Erythroblast (primary cell): ENCODE results near the gene RAD51B.

Experiments used
- DNase-seq, 2 experiments: peaks; one replicate each; lab custom pipeline; 2025; lab: John Stamatoyannopoulos, UW
- GATA1 ChIP-seq: IDR thresholded peaks from 2 replicates; pipeline ENCODE4 v1.6.1; 2011; ENCODE audit warnings: low read depth, mild to moderate bottlenecking, control low read depth, low read length, moderate library complexity
- POLR2A ChIP-seq: IDR thresholded peaks from 2 replicates; pipeline ENCODE4 v1.6.1; 2011; ENCODE audit warnings: mild to moderate bottlenecking, low read length

The RAD51B gene

DNA sequence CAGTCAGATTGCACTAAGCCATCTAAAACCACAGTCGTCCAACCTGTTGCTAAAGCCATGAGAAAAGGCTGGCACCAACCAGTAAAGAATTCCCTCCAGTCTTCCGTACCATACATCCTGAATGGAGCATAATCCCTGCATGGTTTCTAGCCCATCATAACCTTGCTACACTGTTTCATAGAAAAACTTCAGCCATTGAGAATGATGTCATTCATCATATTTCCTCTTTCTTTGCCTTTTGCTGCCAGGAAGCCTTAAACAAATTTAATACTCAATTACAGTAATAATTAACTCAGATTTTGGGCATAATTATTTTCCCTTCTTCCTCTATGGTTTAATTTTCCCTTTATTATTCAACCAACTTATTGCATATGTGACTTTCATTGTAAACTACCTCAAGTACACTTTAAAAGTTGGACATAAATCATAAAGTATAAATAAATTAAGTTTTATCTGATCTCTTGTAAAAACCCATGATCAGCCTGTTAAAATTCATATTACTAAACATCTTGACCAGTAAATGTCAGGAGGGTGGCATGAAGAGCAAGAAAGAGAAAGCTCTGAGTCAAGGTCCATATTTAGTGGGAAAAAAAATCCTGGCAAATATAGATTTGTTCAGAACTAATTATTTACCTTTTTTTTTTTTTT, 708.6 kb downstream of the RAD51B start:
- DNase-seq, result no peak
- TF ChIP-seq GATA1, result no peak
- TF ChIP-seq POLR2A, result no peak

DNA sequence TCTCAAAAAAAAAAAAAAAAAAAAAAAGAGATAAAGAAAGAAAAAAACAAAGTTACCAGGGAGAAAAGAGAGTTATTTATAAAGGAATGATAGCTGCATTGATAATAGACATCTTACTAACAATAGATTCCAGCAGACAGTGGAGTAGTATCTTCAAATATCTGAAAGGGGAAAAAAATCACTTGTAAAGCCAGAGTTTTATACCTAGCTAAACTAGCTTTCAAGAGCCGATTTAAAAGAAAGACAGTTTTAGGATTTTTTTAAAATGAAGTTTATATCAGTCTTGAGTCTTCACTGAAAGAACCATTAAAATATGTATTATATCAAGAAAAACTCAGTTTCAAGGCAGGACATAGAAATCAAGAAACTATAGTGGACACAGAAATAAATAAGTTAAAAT, 710.9 kb downstream of the RAD51B start:
- TF ChIP-seq POLR2A (no peak), GATA1 (no peak)
- DNase-seq, result peak in 1 of 2 experiments; percentile 4

DNA sequence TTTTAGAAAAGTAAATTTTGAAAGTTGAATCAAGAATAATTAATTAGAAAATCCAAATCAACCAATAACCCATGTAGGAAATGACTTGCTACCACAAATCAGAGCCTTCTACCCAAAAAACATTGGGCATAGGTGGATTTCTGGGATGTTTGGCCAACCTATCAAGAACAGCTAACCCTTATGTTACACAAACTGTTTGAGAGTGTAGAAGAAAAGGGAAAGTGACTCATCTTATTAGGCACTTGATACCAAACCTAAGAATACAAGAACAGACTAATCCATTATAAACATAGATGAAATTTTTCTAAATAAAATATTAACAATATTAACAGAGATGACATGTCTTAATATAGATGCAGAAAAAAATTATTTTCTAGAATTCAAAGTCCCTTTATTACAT, 712.9 kb downstream of the RAD51B start:
- TF ChIP-seq POLR2A (no peak), GATA1 (no peak)
- no peak for DNase-seq

DNA sequence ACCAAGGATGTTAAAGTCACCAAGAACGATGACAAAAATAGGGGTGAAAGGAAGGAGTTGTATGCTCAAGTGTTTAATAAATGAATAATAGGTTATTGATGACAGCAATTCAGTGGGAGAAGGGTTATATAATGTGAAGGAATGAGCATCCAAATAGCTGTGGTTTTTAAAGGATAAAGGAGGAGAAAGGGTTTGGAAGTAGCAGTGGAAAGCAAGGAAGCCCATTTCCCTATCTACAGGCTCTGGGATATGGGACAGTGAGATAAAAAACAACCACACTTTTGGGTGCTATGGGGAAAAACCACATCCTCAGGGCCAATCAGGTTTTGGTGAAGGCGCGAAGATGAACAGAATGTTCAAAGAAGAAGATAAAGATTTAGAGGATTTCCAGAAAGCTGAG, 714.7 kb downstream of the RAD51B start:
- DNase-seq, result no peak

DNA sequence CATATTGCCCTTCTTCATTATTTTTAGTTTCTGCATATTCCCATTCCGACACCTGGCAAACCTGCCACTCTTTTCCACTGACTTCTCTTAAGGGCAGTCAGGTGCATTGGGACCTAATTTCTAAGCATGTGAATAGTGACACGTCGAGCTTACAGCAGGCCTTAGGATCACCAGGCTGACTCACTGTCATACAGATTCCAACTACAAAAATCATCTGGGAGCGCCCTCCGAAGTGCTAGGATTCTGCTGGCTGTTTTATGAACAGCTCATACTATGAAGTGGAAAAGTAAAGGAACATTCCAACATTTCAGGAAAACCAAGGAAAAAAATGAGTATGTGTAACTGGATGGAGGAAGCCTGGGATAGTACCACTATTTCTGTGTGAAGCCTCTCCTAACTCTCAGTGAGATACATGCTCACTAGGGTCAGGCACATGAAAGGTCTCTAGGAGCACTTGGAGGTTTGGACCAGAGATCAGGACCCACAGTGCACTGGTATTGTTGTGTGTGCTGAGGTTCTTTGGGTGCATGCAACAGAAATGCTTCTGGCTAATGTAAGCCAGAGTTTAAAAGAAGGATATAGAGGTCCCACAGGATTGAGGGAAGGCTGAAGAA, 715.9 kb downstream of the RAD51B start:
- no peak for TF ChIP-seq POLR2A
- no peak for TF ChIP-seq GATA1
- DNase-seq, result no peak

More for the DNA sequence above, 714.7 kb downstream of the RAD51B start:
- no peak for TF ChIP-seq GATA1
- TF ChIP-seq POLR2A, result no peak

DNA sequence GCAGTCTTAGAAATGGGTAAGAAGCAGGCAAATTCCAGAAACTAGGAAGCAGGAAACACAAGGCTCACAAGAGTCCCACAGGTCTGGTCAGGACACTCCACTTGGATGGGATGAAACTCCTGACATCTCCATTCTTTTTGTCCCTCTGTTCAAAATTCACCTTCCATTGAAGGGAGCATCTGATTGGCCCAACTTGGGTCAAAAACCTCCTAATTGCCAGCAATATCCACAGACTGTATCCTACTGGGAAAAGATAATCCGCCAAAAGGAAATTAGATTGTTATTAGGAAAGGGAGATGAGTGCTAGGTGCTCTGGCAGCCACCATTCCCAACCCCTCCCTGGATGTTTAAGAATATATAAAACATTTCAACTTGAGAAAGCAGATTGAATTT, 716.4 kb downstream of the RAD51B start:
- TF ChIP-seq GATA1 (no peak), POLR2A (no peak)
- no peak for DNase-seq

DNA sequence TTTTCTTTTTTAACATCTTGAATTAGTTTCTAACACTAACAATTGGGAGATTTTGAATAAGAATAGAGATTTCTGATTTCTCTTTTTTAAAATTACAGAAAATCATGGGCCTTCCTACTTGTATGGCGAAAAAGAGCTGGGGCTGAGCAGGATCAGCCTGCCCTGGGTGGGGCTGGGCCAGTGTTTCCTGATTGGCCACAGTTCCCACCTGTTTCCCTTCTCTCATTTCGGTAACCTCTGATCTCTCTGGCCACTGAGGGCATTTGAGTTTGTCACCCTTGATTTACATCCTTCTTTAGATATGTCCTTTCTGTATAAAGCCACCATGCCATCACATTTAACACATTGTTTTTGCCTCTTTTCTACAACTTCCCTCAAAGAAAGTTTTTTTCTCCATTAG, 719.1 kb downstream of the RAD51B start:
- TF ChIP-seq GATA1 (no peak), POLR2A (no peak)
- DNase-seq, result no peak

DNA sequence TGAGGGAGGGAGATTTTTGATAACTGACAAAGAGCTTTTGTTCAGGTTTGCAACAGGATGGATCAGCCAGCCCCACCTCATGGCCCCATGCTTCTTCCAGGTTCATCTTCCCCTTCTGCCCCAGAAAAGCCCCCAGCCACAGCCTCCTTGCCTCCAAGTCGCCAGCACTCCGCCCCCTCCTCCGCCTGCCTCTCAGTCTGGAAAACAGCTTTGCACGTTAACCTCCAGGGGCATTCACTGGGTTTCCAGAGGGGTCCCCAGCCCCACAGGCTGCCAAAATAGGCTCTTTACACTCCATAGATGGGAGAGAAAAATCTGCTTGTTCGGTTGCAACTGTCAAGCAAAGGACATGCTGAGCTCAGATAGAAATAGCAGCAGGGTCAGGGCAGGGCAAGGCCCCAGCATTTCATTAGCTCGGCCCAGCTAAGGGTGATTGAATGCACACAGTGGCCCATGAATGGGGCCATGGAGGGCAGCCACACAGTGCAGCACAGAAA, 719.7 kb downstream of the RAD51B start:
- TF ChIP-seq GATA1 (no peak), POLR2A (no peak)
- no peak for DNase-seq

DNA sequence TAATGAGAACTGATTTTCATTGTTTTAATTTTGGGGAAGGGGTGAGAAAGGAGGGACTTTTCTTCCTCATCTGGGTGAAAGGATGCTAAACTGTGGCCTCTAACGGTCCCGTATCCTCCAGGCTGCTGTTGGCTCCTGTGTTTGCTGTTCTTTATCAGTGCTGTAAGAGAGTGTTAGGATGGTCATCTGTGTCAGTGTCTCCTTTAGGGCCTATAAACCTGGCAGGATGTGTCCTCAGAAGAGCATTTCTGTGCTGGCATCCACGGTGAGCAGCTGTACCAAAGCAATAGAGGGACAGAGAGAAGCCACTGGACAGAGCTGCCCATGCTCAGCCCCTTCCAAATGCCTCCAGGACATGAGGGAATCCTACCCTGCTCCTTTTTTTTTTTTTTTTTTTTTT, 720.2 kb downstream of the RAD51B start:
- TF ChIP-seq GATA1 (no peak), POLR2A (no peak)
- DNase-seq, result no peak

DNA sequence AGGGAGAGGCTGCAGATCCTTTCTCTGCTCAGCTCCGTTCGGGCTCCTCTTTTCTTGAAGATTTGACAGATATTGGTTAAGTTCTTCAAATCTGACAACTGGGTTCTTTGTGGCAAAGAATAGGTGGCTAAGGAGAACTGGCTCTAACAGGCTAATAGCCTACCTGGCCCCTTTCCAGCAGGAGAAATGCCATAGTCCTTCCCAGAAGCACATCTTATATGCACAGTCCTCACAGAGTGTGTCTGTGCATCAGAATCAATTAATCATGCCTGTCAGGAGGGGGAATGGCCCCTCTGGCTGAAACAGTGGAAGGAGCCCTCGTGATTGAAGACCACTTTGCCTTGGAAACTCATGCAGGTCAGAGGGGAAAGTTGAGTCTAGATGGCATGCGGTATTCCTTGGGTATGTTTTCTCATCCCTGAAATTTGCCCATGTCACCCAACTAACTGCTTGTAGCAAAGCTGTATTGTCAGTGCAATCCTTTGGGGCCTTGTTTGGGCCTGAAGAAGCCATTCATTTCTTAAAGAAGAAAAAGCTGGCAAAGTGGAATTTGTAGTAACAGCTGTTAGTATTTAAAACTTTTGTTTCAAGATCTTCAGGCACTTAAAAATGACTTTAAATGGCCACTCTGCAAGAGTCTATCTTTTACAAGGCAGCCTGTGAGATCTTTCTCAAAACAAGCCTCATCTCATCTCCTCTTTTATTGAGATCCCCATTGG, 721.8 kb downstream of the RAD51B start:
- no peak for DNase-seq
- TF ChIP-seq POLR2A, result no peak

DNA sequence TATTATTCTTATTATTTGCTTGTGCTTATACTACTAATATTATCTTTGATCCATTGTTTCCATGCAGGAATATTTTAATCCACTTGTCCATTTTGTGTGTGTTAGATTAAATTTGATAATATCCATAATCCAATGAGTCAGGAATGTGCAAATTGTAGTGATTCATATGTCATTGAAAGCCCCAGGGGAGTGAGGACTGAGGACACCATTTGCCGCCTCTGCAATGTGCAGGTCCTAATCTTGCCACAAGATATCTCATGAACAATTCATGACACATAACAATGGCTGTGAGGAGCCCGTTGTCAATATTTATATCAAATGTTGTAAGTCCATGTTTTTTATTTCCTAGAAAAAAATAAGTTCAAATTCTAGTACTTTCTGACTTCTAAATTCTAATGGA, 722.8 kb downstream of the RAD51B start:
- no peak for DNase-seq
- TF ChIP-seq GATA1, result no peak
- no peak for TF ChIP-seq POLR2A

DNA sequence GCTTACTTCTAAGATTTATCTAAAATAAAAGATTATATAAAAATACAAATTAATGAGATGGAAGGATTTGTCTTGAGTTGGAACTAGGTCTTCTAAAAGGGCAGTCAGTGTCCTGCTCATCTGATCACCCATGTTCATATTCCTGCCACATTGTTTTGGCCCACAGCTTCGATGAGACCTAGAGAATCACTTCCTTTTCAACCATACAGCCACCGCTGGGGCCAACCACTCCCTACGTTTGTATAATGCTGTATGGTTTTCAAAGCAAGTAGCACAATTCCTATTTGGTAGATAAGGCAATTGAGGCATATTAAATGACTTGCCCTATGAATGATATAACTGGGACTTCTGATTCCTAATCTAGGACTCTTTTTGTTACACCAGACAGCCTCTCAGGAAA, 723.9 kb downstream of the RAD51B start:
- DNase-seq, result no peak
- TF ChIP-seq POLR2A (no peak), GATA1 (no peak)

DNA sequence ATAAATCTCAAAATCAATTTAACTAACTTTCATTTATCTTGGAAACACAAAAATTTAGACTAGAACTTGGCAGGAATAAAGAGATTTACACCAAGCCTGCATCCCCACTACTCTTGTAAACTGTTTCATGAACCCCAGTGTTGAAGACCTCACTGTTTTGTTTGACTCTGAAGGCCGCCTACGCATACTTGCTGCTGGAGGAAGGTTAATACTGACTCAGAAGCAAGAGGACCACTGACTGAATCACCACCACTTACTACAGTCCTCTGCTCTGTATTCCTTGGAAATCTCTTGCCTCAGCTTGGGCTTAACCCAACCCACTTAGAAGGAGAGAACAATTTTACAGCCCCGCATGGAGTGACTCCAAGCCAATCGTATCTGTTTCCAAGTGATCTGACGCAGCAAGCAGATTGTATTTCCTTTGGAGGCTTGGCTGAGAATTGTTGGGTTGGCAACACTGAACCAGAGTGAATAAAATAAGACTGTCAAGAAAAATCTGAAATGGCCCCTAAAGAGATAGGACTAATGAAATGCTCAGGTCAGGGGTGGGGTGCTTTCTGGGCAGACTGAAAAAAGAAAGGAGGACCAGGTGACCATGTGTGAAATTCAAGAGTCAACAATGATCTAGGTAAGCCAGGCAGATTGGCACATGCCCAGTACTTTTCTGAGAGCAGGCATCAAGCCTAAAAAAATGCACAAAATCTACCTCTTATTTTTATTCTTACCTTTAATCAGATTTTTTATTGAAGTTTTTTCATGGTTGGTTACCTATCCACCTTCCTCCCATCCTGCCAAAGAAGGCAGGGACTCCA, 724.7 kb downstream of the RAD51B start:
- TF ChIP-seq GATA1 (no peak), POLR2A (no peak)
- DNase-seq, result no peak
